ENCODE results near the gene UGGT2. TPM values are rescaled to one million over a fixed set of nuclear protein-coding genes. Genes with fewer than 3 reads are reported as not detected.
"Not testable (repeated sequence)": the region's sequence is repeated elsewhere in the genome, so short reads cannot be mapped to it uniquely, and the experiment has no call there.

Gene UGGT2
- total RNA-seq, 2 experiments from 2014 or later, result not detected

GRCh38 chr13:95893861-95894260 is 159.3 kb downstream of the UGGT2 start:
- Mint-ChIP-seq H3K27ac (no peak overlapping the region), H3K4me1 (no peaks in the 10 kb centered on the region), H3K36me3 (ENCODE audit: low read depth) (no peaks in the 10 kb centered on the region), H3K9me3 (no peaks in the 10 kb centered on the region), H3K27me3 (peaks cover 2% of the 10 kb centered on the region), H3K4me3 (no peak overlapping the region)
- DNase-seq, result no peak
- CTCF ChIA-PET, result no interaction called here
- POLR2A ChIA-PET, result no interaction called here

GRCh38 chr13:95882121-95882520 is 171.1 kb downstream of the UGGT2 start:
- POLR2A ChIA-PET, result no interaction called here
- no peak overlapping the region for H3K27ac Mint-ChIP-seq
- CTCF ChIA-PET, result no interaction called here
- no peaks in the 10 kb centered on the region for H3K4me1 Mint-ChIP-seq
- H3K27me3 Mint-ChIP-seq, result peaks cover 6% of the 10 kb centered on the region
- H3K36me3 Mint-ChIP-seq (ENCODE audit: low read depth), result no peaks in the 10 kb centered on the region
- no peaks in the 10 kb centered on the region for H3K9me3 Mint-ChIP-seq
- no peak for DNase-seq
- H3K4me3 Mint-ChIP-seq, result no peak overlapping the region

DNA sequence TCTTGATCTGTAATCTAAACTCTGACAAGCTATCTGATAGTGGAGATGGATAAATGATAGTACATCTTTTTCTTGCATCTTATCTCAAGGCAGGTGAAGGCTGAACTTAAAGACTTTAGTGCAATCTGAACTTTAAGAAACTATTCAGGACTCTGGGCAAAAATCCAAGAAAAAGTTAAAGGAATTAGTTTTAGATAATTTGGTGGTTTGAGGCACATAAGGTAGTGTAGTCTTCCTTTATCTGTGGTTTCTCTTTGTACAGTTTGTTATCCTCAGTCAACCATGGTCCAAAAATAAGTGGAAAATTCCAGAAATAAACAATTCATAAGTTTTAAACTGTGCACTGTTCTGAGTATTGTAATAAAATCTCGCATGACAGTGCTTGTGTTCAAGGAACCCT is 172.9 kb downstream of the UGGT2 start:
- POLR2A ChIA-PET, result no interaction called here
- H3K9me3 Mint-ChIP-seq, result no peaks in the 10 kb centered on the region
- CTCF ChIA-PET, result interaction anchor here (0.8 kb wide), 1 partner anchor 14 kb away, joined by 3 read pairs; no protein-coding TSS in a partner anchor

DNA sequence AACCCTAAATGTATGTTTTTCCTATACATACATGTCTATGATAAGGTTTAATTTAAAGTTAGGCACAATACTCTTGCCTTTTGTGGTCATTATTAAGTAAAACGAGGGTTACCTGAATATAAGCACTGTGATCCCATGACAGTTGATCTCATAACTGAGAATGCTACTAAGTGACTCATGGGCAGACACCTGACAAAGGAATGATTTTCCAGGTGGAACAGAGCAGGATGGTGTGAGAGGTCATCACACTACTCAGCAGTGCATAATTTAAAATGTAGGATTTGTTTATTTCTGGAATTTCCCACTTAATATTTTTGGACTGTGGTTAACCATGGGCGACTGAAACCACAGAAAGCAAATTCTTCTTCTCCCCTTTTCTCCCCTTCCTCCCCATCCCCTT is 178.9 kb downstream of the UGGT2 start:
- H3K36me3 Mint-ChIP-seq (ENCODE audit: low read depth), result no peaks in the 10 kb centered on the region
- CTCF ChIA-PET, result no interaction called here

More for the DNA sequence above, 172.9 kb downstream of the UGGT2 start:
- Mint-ChIP-seq H3K4me3 (no peak overlapping the region), H3K27me3 (peaks cover 4% of the 10 kb centered on the region), H3K27ac (no peak overlapping the region), H3K36me3 (ENCODE audit: low read depth) (no peaks in the 10 kb centered on the region), H3K4me1 (no peaks in the 10 kb centered on the region)
- DNase-seq, result no peak

DNA sequence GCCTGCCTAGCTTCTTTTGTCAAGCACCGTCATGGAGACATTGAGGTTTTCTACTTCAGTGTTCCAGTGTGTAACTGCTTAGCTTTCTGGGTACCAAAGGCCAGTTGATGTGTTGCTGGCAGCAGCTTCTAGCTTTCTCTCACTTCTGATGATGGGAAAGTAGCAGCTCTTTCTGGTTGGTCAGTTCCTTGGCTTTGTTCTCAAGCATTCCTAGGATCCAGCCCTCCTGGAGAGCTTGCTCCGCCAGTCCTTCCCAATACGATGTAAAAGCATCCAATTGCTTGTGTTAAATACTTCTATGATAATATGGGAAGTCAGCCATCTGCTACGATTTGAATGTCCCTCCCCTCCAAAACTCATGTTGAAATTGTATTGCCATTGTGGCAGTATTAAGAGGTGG is 182.8 kb downstream of the UGGT2 start:
- Mint-ChIP-seq H3K4me3 (no peak overlapping the region), H3K36me3 (ENCODE audit: low read depth) (no peaks in the 10 kb centered on the region), H3K4me1 (no peaks in the 10 kb centered on the region), H3K9me3 (no peaks in the 10 kb centered on the region), H3K27ac (no peak overlapping the region), H3K27me3 (no peaks in the 10 kb centered on the region)
- no peak for DNase-seq
- ChIA-PET CTCF (no interaction called here), POLR2A (no interaction called here)

More for the DNA sequence above, 178.9 kb downstream of the UGGT2 start:
- H3K27me3 Mint-ChIP-seq, result no peaks in the 10 kb centered on the region
- no peaks in the 10 kb centered on the region for H3K9me3 Mint-ChIP-seq
- no peak for DNase-seq
- no peak overlapping the region for H3K27ac Mint-ChIP-seq
- no peaks in the 10 kb centered on the region for H3K4me1 Mint-ChIP-seq
- no peak overlapping the region for H3K4me3 Mint-ChIP-seq
- POLR2A ChIA-PET, result no interaction called here

GRCh38 chr13:95865080-95865615 is 188.1 kb downstream of the UGGT2 start:
- ChIA-PET CTCF (no interaction called here), POLR2A (no interaction called here)
- Mint-ChIP-seq H3K27me3 (peaks cover 3% of the 10 kb centered on the region), H3K4me3 (no peak overlapping the region), H3K36me3 (ENCODE audit: low read depth) (no peaks in the 10 kb centered on the region), H3K27ac (no peak overlapping the region), H3K4me1 (no peaks in the 10 kb centered on the region), H3K9me3 (no peaks in the 10 kb centered on the region)
- no peak for DNase-seq

GRCh38 chr13:95862408-95862807 is 190.8 kb downstream of the UGGT2 start:
- Mint-ChIP-seq H3K27ac (no peak overlapping the region), H3K36me3 (ENCODE audit: low read depth) (no peaks in the 10 kb centered on the region), H3K4me3 (no peak overlapping the region), H3K27me3 (peaks cover 3% of the 10 kb centered on the region), H3K9me3 (no peaks in the 10 kb centered on the region), H3K4me1 (no peaks in the 10 kb centered on the region)
- POLR2A ChIA-PET, result no interaction called here
- CTCF ChIA-PET, result no interaction called here
- no peak for DNase-seq

GRCh38 chr13:95861296-95861695 is 191.9 kb downstream of the UGGT2 start:
- Mint-ChIP-seq H3K27me3 (peaks cover 3% of the 10 kb centered on the region), H3K9me3 (no peaks in the 10 kb centered on the region), H3K4me3 (no peak overlapping the region), H3K36me3 (ENCODE audit: low read depth) (no peaks in the 10 kb centered on the region), H3K27ac (no peak overlapping the region), H3K4me1 (no peaks in the 10 kb centered on the region)
- DNase-seq, result no peak
- ChIA-PET CTCF (no interaction called here), POLR2A (no interaction called here)

- no peaks in the 10 kb centered on the region for H3K9me3 Mint-ChIP-seq
- H3K27ac Mint-ChIP-seq, result no peak overlapping the region
- H3K4me1 Mint-ChIP-seq, result no peaks in the 10 kb centered on the region
- POLR2A ChIA-PET, result no interaction called here
- CTCF ChIA-PET, result no interaction called here
- H3K27me3 Mint-ChIP-seq, result no peaks in the 10 kb centered on the region
- DNase-seq, result no peak
- no peak overlapping the region for H3K4me3 Mint-ChIP-seq
- H3K36me3 Mint-ChIP-seq (ENCODE audit: low read depth), result no peaks in the 10 kb centered on the region
Measured at GRCh38 chr13:95858286-95859075, 194.7 kb downstream of the UGGT2 start.

DNA sequence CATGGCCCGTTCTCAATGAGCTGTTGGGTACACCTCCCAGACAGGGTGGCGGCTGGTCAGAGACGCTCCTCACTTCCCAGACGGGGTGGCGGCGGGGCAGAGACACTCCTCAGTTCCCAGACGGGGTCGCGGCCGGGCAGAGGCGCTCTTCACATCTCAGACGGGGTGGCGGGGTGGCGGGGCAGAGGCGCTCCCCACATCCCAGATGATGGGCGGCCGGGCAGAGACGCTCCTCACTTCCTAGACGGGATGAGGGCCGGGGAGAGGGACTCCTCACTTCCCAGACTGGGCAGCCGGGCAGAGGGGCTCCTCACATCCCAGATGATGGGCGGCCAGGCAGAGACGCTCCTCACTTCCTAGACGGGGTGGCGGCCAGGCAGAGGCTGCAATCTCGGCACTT is 207.5 kb downstream of the UGGT2 start:
- CTCF ChIA-PET; DNase-seq; H3K4me1 Mint-ChIP-seq; H3K36me3 Mint-ChIP-seq (ENCODE audit: low read depth); H3K27ac Mint-ChIP-seq; H3K27me3 Mint-ChIP-seq; H3K4me3 Mint-ChIP-seq; POLR2A ChIA-PET; H3K9me3 Mint-ChIP-seq: not testable (repeated sequence)

GRCh38 chr13:95842898-95843297 is 210.3 kb downstream of the UGGT2 start:
- no peak for DNase-seq
- Mint-ChIP-seq H3K36me3 (ENCODE audit: low read depth) (no peaks in the 10 kb centered on the region), H3K9me3 (no peaks in the 10 kb centered on the region), H3K4me1 (no peaks in the 10 kb centered on the region), H3K27me3 (peaks cover 6% of the 10 kb centered on the region), H3K27ac (no peak overlapping the region), H3K4me3 (no peak overlapping the region)
- CTCF ChIA-PET, result no interaction called here
- POLR2A ChIA-PET, result no interaction called here

DNA sequence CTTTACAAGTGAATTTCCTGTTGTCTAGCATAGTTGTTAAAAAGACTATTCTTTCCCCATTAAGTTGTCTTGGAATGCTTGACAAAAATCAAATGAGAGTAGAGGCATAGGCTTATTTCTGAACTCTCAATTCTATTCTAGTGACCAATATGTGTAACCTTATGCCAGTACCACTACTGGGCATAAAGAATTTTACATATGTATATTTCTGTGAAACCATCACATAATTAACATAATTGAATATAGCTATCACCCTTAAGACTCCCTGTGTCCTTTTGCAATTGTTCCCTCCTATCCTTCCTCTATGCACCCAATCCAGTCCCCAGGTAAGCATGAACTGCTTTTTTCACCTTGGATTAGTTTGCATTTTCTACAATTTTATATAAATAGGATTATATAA is 211.3 kb downstream of the UGGT2 start:
- Mint-ChIP-seq H3K27ac (no peak overlapping the region), H3K4me3 (no peak overlapping the region), H3K36me3 (ENCODE audit: low read depth) (no peaks in the 10 kb centered on the region), H3K9me3 (no peaks in the 10 kb centered on the region), H3K27me3 (peaks cover 9% of the 10 kb centered on the region), H3K4me1 (no peaks in the 10 kb centered on the region)
- ChIA-PET CTCF (no interaction called here), POLR2A (no interaction called here)
- DNase-seq, result no peak

DNA sequence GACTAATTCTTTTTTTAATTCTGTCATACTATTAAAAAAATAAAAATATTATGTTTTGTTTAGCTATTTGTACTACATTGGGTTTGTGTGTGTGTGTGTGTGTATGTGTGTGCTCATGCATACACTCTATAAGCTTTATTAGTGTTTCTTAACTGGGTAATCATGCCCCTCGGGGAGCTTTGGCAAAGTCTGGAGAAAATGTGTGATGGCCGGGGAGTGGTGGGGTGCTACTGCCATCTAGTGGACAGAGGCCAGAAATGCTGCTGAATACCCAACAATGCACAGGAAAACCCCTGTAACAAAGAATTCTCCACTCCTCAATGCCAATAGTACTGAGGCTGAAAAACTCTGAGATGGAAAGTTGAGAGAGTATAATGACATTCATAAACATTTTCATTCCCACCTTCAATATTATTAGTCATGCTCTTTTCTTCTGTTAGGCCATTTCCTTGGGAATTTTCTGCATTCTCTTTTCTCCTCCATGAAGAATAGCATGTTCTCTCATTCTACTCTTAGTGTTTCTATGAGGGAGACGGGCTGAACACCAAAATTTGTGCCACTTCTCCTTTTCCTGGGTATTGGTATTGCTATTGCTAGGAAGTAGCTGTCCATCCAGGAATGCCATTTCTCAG is 219.0 kb downstream of the UGGT2 start:
- POLR2A ChIA-PET, result no interaction called here
- no peaks in the 10 kb centered on the region for H3K4me1 Mint-ChIP-seq

More for the DNA sequence above, 219.0 kb downstream of the UGGT2 start:
- Mint-ChIP-seq H3K27me3 (peaks cover 34% of the 10 kb centered on the region), H3K36me3 (ENCODE audit: low read depth) (no peaks in the 10 kb centered on the region), H3K4me3 (no peak overlapping the region), H3K27ac (no peak overlapping the region), H3K9me3 (peaks cover 3% of the 10 kb centered on the region)
- CTCF ChIA-PET, result interaction anchor here (0.5 to 1.6 kb wide), 13 partner anchors 9 to 684 kb away, joined by 3 to 7 read pairs (median 3); no protein-coding TSS in a partner anchor
- DNase-seq, result peak; percentile 65
